GM19455 (cell line): ENCODE data around the gene SMIM44.

ENCODE experiments used
- ATAC-seq: cut with Tn5 transposase; IDR thresholded peaks from one replicate; pipeline ENCODE4 v1.9.1; 2021; ENCODE audit not compliant: unreplicated experiment

The SMIM44 gene

GRCh38 chr19:3478409-3479176 lies 4.6 kb downstream of the SMIM44 start:
- no peak for ATAC-seq

- no peak for ATAC-seq
Observed at GRCh38 chr19:3477951-3478350, 5.3 kb downstream of the SMIM44 start.

GRCh38 chr19:3477506-3477905 lies 5.7 kb downstream of the SMIM44 start:
- no peak for ATAC-seq

- ATAC-seq, result no peak
Observed at GRCh38 chr19:3476830-3477229, 6.4 kb downstream of the SMIM44 start.

GRCh38 chr19:3475449-3475848 lies 7.8 kb downstream of the SMIM44 start:
- ATAC-seq, result no peak

- ATAC-seq, result no peak
Observed at GRCh38 chr19:3474614-3475013, 8.6 kb downstream of the SMIM44 start.

- ATAC-seq, result no peak
Observed at GRCh38 chr19:3474010-3474409, 9.2 kb downstream of the SMIM44 start.

GRCh38 chr19:3471954-3472655 lies 11.1 kb downstream of the SMIM44 start:
- ATAC-seq, result no peak

- no peak for ATAC-seq
Observed at GRCh38 chr19:3470500-3471128, 12.6 kb downstream of the SMIM44 start.

GRCh38 chr19:3469638-3470499 lies 13.4 kb downstream of the SMIM44 start:
- ATAC-seq, result no peak

- ATAC-seq, result no peak
Observed at GRCh38 chr19:3468211-3468610, 15.0 kb downstream of the SMIM44 start.

GRCh38 chr19:3467437-3468198 lies 15.6 kb downstream of the SMIM44 start:
- no peak for ATAC-seq

GRCh38 chr19:3466635-3467034 lies 16.6 kb downstream of the SMIM44 start:
- no peak for ATAC-seq

GRCh38 chr19:3465552-3465951 lies 17.7 kb downstream of the SMIM44 start:
- no peak for ATAC-seq

GRCh38 chr19:3464587-3465235 lies 18.5 kb downstream of the SMIM44 start:
- ATAC-seq, result no peak

GRCh38 chr19:3463714-3464586 lies 19.3 kb downstream of the SMIM44 start:
- ATAC-seq, result no peak

GRCh38 chr19:3462991-3463713 lies 20.1 kb downstream of the SMIM44 start:
- no peak for ATAC-seq

GRCh38 chr19:3459965-3460582 lies 23.2 kb downstream of the SMIM44 start:
- ATAC-seq, result no peak
